Ureter (tissue), 1 donor: ENCODE results near the gene TNNI2. TPM values are rescaled to one million over a fixed set of nuclear protein-coding genes. Genes with fewer than 3 reads are reported as not detected.

Experiments
- DNase-seq: peaks from one replicate; pipeline ENCODE4 v3.0.0-alpha.2; 2020; ENCODE audit warnings: low spot score
- total RNA-seq: library from RNA; stranded (reverse); gene quantifications from one replicate; pipeline ENCODE4 v1.2.4, GENCODE V29; 2023
- donor health status: DM: yes; HTN: yes; CAD: no.

The TNNI2 gene
- total RNA-seq, 1 donor from 2014 or later, result 45.0 TPM

- no peak for DNase-seq
Measured at GRCh38 chr11:1834779-1835670, 3.8 kb upstream of the TNNI2 start, which contains the start of gene SYT8. SYT8 (plus strand) TSS chr11:1834990; CDS start chr11:1835106, 116 bp downstream.

GRCh38 chr11:1835671-1836010 lies 3.1 kb upstream of the TNNI2 start:
- no peak for DNase-seq

- DNase-seq, result no peak
Measured at GRCh38 chr11:1836011-1836945, 2.5 kb upstream of the TNNI2 start.

GRCh38 chr11:1837171-1838076 lies 1.4 kb upstream of the TNNI2 start:
- DNase-seq, result no peak

GRCh38 chr11:1838077-1838425 lies 730 bp upstream of the TNNI2 start:
- no peak for DNase-seq

GRCh38 chr11:1839204-1839923 lies 583 bp downstream of the TNNI2 start:
- DNase-seq, result no peak

GRCh38 chr11:1839924-1840779 lies 1.4 kb downstream of the TNNI2 start:
- DNase-seq, result no peak

- no peak for DNase-seq
Measured at GRCh38 chr11:1840780-1841480, 2.1 kb downstream of the TNNI2 start.

- no peak for DNase-seq
Measured at GRCh38 chr11:1841511-1842148, 2.8 kb downstream of the TNNI2 start.

GRCh38 chr11:1842149-1843097 lies 3.6 kb downstream of the TNNI2 start:
- no peak for DNase-seq

GRCh38 chr11:1843098-1843473 lies 4.3 kb downstream of the TNNI2 start:
- DNase-seq, result no peak

GRCh38 chr11:1843796-1844195 lies 5.0 kb downstream of the TNNI2 start:
- DNase-seq, result no peak

GRCh38 chr11:1844221-1845094 lies 5.7 kb downstream of the TNNI2 start:
- no peak for DNase-seq

GRCh38 chr11:1845095-1845429 lies 6.3 kb downstream of the TNNI2 start:
- DNase-seq, result no peak

- DNase-seq, result no peak
Measured at GRCh38 chr11:1845561-1846452, 7.0 kb downstream of the TNNI2 start.

GRCh38 chr11:1846453-1846932 lies 7.7 kb downstream of the TNNI2 start:
- DNase-seq, result no peak
